GM23338 (cell line): ENCODE measurements around the gene TFPI.

ENCODE experiments used
- EZH2 ChIP-seq: fragments of 200-600 bp; sonication (generic); IDR thresholded peaks from one replicate; pipeline ENCODE4 v1.8.0; 2017; ENCODE audit warnings: antibody characterized with exemption, mild to moderate bottlenecking, low read depth; ENCODE audit not compliant: unreplicated experiment
- EZH2phosphoT487 ChIP-seq: fragments of 200-600 bp; sonication (generic); IDR thresholded peaks from one replicate; pipeline ENCODE4 v1.8.1; 2018; ENCODE audit warnings: antibody characterized with exemption; ENCODE audit not compliant: unreplicated experiment
- JUNB ChIP-seq: IDR thresholded peaks from one replicate; pipeline ENCODE4 v1.6.1; 2016; ENCODE audit warnings: antibody characterized with exemption; ENCODE audit not compliant: unreplicated experiment
- POLR2AphosphoS5 ChIP-seq: IDR thresholded peaks from 2 replicates; pipeline ENCODE4 v1.6.1; 2016; ENCODE audit warnings: antibody characterized with exemption, low read depth
- TF ChIP-seq, protein P1 (sequence below), 2 experiments: fragments of 200-600 bp in 1 of 2; sonication (generic) in 1 of 2; conservative IDR thresholded peaks; 2 replicates each; pipeline versions ENCODE4 v1.5.1 to v1.6.1; 2016 to 2017; ENCODE audit warnings: antibody characterized with exemption in 2 of 2, low read depth in 2 of 2, mild to moderate bottlenecking in 2 of 2, moderate library complexity in 1 of 2
- TF ChIP-seq, protein P2 (sequence below): IDR thresholded peaks from one replicate; pipeline ENCODE4 v1.6.1; 2018; ENCODE audit warnings: antibody characterized with exemption; ENCODE audit not compliant: unreplicated experiment

DNA sequence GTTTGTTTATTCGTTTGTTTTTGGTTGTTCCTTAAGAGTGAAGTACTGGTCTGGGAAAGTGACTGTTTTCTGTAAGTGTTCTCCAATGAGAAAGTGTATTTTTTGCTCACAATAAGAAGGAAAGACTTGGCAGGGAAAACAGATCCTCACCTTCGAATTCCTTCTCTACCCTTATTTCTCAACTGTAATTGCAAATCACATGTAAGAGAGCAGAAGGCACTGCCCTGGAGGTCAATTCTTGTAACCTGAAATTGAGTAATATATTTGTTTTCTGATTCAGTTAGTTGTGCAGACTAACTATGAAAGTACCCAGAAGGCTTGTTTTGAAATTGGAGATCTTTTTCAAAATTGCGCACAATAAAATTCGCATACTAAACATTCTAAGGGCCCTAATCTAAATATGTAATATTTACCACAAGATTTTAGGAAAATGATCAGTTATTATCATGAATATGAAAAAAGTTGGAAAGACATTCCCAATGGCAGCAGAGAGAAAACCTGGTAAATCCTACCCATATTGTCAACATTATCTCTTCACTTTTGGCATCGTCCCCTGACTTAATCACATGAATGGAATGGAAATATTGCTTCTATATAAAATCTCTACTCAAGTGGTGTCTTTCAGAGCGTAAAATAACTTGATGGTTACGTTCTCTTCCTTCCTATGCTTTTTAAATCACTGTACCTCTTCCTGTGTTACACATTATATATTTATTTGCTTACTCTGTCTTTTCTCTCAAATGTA lies 24.1 kb downstream of the TFPI start:
- TF ChIP-seq EZH2 (no peak), EZH2phosphoT487 (no peak), POLR2AphosphoS5 (no peak), JUNB (no peak)
- TF ChIP-seq, protein P1, sequence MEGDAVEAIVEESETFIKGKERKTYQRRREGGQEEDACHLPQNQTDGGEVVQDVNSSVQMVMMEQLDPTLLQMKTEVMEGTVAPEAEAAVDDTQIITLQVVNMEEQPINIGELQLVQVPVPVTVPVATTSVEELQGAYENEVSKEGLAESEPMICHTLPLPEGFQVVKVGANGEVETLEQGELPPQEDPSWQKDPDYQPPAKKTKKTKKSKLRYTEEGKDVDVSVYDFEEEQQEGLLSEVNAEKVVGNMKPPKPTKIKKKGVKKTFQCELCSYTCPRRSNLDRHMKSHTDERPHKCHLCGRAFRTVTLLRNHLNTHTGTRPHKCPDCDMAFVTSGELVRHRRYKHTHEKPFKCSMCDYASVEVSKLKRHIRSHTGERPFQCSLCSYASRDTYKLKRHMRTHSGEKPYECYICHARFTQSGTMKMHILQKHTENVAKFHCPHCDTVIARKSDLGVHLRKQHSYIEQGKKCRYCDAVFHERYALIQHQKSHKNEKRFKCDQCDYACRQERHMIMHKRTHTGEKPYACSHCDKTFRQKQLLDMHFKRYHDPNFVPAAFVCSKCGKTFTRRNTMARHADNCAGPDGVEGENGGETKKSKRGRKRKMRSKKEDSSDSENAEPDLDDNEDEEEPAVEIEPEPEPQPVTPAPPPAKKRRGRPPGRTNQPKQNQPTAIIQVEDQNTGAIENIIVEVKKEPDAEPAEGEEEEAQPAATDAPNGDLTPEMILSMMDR (conservative IDR thresholded peaks at IDR 0.05; ENCODE audit: low read depth in 2 of 2) = no peak
- TF ChIP-seq, protein P2, sequence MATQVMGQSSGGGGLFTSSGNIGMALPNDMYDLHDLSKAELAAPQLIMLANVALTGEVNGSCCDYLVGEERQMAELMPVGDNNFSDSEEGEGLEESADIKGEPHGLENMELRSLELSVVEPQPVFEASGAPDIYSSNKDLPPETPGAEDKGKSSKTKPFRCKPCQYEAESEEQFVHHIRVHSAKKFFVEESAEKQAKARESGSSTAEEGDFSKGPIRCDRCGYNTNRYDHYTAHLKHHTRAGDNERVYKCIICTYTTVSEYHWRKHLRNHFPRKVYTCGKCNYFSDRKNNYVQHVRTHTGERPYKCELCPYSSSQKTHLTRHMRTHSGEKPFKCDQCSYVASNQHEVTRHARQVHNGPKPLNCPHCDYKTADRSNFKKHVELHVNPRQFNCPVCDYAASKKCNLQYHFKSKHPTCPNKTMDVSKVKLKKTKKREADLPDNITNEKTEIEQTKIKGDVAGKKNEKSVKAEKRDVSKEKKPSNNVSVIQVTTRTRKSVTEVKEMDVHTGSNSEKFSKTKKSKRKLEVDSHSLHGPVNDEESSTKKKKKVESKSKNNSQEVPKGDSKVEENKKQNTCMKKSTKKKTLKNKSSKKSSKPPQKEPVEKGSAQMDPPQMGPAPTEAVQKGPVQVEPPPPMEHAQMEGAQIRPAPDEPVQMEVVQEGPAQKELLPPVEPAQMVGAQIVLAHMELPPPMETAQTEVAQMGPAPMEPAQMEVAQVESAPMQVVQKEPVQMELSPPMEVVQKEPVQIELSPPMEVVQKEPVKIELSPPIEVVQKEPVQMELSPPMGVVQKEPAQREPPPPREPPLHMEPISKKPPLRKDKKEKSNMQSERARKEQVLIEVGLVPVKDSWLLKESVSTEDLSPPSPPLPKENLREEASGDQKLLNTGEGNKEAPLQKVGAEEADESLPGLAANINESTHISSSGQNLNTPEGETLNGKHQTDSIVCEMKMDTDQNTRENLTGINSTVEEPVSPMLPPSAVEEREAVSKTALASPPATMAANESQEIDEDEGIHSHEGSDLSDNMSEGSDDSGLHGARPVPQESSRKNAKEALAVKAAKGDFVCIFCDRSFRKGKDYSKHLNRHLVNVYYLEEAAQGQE = no peak
